GM21528 (cell line): ENCODE results near the gene SMARCC1.

Experiments
- ATAC-seq: cut with Tn5 transposase; IDR thresholded peaks from one replicate; pipeline ENCODE4 v1.9.1; 2021; ENCODE audit warnings: mild to moderate bottlenecking, moderate library complexity; ENCODE audit not compliant: unreplicated experiment, low FRiP score

Gene SMARCC1

DNA sequence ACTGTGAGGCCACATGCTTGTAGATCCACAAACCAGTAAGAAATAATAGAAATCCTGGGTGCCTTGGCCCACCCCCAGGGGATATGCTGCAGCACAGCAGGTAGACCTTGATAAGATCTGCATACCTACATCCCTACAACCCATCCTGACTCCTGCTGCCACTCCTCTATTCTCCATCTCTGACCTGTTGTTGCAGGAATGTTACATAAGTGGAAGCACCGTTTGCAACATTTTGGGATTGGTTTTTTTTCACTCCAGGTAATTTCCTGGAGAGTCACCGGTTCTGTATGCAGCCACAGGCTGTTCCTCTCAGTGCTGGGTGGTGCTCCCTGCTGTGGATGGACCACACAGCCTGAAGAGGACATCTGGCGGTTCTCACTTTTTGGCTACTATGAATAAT lies 186.9 kb downstream of the SMARCC1 start:
- no peak for ATAC-seq

DNA sequence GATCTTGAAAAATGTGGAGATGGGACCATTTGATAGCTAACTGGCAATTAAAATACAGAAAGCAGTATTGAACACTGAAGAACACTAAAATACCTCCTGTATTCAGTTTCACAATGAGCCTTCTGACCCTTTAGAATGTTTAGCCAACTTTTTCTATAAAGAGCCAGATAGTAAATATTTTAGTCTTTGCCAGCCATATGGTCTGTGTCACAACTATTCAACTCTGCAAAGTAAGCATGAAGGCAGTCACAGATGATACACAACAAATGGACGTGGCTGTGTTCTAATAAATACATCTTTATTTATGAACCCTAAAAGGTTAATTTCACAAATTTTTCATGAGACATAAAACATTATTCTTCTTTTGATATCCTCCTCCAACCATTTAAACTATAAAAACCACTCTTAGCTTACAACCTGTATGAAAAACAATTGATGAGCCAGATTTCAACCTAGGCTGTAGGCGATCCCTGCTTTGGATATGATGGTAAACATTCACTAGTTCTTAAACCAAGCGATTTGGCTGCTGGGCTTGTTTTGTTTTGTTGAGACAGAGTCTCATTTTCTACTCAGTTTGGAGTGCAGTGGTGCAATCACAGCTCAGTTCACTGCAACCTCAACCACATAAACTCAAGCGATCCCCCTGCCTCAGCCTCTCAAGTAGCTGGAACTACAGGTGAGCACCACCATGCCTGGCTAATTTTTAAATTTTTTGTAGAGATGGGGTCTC lies 189.5 kb downstream of the SMARCC1 start:
- ATAC-seq, result no peak

DNA sequence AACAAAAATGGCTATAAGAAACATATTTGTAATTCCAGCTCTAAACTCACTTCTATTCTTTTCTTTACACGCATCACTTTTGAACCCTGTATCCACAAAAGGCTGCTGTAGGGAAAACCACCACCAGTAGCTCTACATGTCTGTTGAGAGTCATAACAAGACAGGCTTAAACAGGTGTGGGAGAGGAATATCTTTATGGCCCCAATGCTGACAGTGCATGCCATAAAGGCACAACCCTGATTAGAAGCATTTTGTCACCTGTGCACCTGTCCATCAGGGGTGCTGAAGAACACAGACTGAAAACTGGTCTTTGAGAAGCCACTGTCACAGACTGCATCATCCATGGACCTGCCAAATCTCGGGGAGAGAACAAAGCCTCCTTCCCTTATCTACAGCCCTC lies 191.5 kb downstream of the SMARCC1 start:
- ATAC-seq, result no peak

DNA sequence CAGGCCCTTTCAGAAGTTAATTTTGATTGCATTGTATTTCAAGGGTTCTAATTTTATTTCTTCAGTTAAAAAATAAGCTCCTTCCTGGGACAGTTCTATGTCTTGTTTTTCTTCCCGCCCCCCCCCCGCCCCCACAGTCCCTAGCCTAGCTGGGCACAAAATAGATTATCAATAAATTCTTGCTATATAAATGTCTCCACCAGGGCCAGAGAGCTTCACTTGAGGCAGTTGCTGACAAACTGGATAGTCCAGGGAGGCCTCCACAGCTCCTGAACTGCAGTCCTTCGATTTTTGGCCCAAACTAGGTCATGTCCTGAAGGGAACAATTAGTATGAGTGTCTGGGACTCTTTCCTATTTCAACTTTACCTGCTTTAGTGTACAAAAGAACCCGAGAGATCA lies 193.1 kb downstream of the SMARCC1 start:
- ATAC-seq, result no peak

DNA sequence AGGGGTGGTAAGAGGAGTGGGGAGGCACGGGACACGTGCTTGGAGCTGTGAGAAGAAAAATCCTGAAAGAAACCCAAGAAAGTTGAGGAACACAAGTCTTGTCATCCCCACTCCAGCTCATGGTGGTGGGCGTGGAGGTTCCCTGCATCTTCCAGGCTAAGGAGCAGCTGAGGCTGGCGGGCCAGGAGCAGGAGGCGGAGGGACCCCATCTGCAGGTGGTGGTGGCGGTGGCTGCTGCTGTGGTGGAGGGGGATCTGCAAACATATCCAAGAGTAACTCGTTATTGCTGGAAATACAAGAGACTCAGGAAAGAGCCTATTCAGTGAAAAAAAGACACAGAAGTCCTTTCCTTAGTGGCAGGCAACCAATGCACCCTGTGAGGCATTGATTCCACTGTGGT lies 193.6 kb downstream of the SMARCC1 start:
- ATAC-seq, result no peak

DNA sequence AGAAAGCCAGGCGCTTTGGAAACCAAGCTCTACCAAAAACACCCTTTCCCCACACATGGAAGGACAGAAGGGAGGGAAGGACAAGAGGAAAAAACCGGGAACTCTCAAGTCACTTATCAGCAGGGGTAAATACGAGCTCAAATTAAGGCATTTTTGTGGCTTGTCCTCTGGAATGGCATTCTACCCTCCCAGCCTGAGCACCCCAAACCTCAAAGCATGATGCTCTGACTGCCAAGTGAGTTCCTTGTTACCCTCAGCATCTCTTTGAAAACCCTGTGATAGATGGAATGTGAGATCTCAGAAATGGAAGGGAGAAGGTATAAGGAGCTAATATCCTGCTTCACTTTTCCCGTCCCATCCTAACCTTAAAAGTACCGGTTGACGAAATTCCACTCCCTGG lies 194.9 kb downstream of the SMARCC1 start:
- no peak for ATAC-seq

DNA sequence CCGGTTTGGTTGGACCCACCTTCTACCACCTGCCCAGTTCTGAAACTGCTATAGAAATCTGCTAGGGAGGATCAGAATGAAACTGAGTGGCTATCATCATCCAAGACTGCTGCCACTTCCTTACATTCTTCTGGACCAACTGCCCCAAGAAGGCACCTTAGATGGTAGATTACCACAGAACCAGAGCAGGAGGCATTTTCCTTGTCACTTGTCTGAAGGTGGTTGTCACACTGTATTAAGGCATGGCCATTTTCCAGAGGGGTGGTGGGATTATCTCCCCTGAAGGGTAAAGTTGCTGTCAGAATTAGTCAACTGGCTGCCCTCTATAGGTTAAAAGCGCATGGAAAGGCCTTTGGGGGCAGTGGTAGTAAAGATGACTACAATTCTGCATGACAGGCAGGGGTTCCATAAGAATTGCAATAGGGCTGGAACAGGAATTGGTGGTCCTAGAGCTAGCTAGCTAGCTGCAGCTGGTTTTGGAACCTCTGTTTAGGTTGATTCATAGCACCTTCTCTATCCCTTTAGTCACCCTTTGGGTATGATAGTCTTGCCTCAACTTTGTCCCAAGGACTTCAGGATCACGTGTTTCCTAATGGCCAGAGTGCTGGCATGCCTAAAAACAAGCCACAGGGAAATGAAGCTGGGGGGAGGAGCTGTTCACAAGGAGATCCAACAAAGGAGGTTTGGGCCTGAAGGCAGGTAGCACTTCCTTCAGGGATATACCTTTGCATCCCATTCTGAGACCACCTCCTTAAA lies 198.2 kb downstream of the SMARCC1 start:
- no peak for ATAC-seq

DNA sequence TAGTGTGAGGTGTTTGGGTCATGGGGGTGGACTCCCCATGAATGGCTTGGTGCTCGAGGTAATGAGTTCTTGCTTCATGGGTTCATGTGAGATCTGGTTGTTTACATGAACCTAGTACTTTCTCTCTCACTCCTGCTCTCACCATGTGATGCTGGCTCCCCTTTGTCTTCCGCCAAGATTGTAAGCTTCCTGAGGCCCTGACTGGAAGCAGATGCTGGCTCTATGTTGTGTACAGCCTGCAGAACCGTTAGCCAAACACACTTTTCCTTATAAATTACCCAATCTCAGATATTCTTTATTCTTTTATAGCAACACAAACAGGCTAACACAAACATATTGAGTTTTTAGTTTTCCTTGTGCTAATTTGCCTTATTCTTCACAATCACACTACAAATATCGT lies 199.9 kb downstream of the SMARCC1 start:
- ATAC-seq, result no peak

DNA sequence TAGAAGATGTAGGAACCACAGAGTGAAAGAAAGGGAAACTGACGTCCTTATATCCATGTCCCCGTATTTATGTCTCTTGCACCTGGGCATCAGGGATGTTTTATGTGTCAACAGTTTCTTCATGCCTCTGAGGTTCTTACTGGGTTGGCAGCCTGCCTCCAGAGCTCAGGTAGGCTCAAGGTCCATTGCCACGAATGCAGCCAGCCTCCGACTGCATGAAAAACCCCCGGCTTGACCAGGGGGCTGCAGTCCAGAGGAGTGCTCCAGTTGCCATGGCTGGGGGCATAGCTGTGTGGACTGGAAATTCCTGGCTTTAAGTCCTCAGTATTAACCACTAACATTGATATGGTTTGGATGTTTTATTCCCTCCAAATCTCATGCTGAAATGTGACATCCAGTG lies 200.3 kb downstream of the SMARCC1 start:
- no peak for ATAC-seq

DNA sequence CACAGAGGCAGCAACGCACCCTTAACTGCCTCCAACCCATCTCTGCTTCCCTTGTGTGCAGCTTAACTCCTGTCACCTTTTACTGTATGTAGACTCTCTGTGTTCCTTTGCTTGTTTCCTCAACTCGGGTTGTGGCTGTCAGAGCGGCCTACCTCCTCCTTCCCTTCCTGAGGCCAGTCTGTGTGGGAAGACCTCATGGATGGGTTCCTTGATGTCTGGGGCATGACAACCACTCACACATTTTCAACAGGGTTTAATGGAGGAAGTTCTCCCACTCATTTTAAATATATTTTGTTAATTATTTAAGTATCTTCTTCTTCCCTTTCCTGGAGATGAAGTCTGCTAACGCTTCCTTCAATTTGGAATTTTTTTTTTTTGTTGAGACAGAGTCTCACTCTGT lies 201.2 kb downstream of the SMARCC1 start:
- no peak for ATAC-seq

DNA sequence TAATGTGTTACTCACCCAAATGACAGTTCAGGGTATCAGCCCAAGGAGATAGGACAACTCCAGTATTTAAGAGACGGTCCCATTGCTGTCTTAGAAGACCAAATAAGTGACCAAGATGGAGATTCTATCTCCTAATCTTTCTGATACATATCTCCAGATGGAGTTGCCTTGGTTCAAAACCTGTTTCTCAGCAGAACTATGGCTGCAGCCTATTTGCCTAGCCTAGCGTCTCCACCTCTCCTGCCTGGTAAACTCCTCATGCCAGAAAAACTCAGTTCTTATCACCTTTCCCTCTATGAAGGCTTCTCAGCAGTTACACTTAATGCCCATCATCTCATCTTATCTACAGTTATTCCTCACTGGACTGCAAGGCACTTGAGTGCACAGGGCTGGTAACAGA lies 201.8 kb downstream of the SMARCC1 start:
- no peak for ATAC-seq

DNA sequence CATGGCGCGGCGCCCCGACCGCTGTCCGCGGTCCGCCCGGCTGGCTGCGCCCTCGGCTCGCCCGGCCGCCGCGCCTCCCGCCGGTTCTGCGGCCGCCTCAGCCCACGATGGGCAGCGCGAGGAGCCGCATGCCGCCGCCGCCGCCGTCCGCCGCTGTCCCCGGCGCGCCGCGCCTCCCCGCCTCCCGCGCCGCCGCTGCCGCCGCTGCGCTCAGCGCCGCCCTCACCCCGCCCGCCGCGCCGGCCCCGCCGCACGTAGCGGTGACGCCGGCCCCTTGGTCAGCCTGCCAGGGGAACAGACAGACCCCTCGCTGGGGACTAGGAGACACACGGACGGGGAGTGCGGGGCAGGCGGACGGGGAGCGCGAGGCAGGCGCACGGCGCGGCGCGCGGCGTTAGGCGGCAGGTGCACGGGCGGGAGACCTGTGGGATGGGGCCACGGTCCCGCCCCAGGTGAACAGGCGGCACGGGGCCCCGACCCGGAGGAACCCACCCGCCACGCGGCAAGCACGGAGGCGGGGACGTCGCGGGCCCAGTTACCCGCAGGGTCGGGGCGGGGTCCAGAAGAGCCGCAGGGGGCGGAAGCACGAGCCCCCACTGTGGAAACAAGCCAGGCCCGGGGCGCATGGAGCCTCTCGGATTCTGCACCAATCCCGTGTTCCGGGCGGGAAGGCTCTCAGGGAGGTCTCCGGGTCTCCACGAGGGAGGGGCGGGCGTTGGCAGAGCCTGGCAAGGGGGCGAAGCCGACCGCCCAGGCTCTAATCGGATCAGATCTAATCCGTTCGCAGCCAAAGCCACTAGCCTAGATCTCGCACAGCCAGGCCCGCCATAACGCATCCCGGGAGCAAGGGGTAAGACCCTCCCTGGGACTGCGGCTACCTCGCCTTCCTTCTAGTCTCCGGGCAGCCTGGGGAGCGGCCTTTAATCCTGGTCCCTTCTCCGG lies 202.7 kb downstream of the SMARCC1 start, which contains the start of gene CSPG5:
CSPG5 (minus strand) TSS at position 175 of the 942 bp plus-strand sequence; CDS start at position 3, 172 bp downstream.
- no peak for ATAC-seq

DNA sequence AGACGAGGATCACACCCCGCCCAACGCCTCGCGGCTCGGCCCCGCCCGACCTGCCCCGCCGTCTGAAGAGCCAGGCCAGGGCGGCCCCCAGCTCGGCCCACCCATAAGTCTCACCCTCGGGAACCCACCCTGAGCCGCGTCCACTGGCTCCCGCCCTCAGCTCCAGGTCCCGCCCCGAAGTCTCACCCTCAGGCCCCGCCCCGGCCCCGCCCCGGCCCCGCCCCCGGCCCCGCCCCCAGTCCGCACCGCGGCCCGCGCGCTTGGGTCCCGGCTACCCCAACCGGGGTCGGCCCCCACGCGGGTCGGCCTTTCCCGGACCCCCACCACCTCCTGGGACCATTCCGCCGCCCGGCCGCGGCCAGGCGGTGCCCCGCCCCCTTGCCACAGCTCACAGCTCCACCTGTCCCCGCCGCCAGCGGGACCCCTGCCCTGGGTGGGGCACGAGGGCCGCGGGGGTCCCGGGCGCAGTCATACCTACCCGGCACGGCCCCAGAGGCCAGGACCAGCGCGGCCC lies 203.5 kb downstream of the SMARCC1 start:
- ATAC-seq, result no peak

DNA sequence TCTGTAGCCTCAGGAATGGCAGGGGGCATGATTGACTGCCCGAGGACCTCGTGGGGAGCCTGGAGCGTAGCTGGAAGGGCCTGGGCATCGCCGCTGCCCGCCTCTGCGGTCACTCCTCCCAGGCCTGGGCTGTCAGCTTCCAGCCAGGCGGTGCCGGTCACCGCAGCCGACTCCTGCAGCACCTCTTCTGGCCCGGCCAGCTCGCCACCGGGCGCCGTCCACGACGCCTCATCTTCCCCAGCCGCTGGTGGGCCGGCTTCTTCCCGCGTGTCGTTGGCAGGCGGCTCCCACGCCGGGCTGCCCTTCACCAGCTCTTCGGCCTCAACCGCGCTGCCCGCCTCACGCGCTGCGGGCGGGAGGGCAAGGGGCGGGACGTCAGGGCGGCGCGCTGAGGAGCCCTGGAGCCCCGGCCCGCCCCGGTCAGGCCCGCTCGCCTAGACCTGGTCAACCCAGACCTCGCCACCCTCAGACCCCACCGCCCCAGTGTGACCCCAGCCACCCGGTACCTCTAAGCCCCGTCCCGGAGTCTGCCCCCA lies 204.0 kb downstream of the SMARCC1 start:
- no peak for ATAC-seq

DNA sequence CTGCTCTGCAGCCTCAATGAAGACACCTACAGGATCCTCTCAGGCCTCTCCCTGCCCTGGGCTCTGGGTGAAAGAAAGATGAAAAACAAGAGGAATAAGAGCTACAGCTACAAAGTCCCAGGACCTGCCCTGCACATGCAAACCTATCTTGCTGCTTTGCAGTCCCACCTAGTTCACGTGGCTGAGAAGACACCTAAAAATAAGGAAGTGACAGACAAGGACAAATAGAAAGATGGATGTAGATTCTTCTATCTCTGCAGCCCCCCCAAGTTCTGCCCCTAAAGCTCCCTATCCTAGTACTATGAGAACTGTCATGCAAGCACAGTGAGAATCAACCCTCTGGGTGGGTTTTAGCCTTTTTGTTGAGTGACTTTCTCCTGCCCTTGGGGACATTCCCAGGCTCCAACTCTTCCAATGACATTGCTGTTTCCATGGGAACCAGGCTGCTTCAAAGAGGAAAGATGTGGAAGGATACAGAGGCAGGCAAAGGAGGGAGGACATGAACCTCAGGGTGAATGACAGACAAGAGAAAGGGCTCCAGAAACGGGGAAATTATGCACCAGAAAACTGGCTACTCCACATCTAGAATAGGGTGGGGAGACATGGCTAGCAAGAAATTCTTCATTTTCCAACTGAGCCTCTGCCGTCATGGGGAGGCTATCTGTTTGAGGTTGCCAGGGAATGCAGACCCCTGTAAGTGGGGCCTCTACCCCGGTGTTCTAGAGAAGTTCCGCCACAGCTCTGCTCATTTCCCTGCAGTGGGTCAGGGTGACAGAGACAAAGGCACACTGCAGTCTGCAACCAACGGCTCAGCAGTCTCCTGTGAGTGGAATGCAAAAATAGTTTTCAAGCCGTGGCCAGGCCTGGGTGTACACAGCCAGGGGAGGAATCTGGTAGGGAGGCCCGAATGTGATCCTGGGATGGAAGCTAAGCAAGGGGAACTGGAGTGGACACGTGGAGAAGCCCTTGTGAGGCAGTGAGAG lies 208.2 kb downstream of the SMARCC1 start:
- no peak for ATAC-seq

DNA sequence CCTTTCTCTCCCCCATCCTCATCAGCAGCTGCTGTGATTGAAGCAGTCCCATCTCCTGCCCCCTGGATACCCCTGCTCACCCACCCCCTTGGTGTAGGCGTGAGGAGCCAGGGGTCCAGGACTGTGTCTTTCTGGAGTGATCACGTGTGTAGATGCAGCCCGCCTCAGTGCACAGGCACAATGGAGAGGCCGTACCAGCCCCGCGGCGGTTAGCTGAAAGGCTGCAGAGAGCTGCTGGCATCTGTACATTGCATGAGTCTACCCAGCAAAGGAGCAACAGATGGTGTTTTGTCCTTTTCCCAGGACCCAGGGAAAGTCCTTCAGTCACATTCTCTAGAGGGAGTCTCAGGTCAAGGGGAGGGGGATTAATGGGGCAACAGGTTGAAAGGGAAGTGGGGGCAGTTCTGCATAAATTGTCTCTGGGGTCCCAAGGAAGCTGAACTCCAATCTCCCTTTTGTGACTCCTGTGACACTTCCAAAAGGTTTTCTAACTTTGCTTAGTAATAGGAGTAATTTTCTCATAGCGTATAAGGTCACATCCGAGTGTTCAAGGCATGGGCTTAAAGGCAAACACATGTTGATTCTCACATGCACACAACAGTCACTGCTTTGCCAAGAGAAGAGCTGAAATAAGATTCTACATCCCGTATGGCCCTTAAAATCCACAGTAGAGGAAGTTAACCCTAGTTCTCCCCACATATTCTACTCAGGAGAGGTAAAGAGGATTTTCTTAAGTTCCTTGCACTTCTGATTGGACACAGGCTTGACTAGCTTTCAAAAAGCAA lies 210.1 kb downstream of the SMARCC1 start:
- ATAC-seq, result no peak

DNA sequence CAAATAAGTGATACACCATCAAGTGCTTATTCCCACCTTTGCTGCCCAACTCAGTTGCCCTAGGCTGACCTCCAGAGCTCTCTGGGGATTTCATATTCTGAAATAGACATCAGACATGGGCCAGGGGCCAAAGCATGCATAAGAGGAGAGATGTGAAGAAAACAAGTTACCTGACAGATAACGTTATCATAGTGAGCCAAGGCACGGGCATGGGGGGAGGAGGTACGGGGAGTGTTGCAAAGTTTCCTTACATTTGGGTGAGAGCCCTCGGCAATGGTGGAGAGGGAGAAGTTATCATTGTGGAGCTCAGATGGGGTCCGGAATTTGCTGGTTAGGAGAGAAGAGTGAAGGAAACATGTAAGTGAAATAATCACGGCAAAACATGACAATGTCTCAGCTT lies 212.8 kb downstream of the SMARCC1 start:
- ATAC-seq, result no peak

DNA sequence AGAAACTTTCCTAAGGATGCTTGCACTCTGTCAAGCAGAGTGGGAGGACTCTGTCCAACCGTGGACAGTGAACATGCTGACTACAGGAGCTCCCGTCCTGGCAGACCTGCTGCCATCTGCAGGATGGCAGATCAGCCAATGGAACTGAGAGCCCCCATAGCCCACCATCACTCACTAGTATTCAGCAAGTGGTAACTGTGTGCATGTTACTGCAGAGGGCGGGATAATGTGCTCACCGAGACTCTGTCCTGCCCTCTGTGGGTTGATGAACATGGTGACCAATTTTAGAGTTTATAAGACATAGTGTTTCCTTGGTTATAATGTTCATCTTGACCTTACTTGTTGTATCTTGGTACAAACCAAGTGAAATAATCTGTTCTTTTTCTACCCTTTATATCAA lies 214.5 kb downstream of the SMARCC1 start:
- no peak for ATAC-seq

DNA sequence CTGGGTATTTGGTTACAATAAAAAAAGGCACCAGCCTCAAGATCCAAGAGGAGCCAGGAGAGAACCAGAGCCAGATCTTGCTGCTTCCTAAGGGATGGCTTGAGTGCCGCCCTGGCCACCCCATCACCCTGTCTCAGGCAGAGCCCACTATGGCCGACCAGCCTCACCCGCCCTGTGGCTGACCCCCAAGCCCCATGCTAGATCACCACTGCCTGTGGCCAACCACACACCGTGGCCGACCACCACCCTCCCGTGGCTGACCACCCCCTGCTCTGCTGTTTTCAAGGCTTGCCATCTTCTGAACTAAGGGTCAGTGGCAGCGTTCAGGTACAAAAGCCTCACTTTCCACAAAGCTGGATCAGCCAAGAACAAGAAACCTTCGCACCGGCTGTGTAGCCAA lies 215.0 kb downstream of the SMARCC1 start:
- no peak for ATAC-seq
